Adipocyte (in vitro differentiated cells): Measurements from ENCODE around the gene FAM50A.

Source experiments
- DNase-seq: peaks from one replicate; pipeline ENCODE4 v3.0.0-alpha.2; 2015; ENCODE audit warnings: low read depth
- H3K27me3 ChIP-seq: replicated peaks from 2 replicates; pipeline ENCODE4 v1.7.0; 2013; ENCODE audit warnings: mild to moderate bottlenecking, low read length, moderate library complexity; ENCODE audit not compliant: control insufficient read depth, insufficient read depth
- H3K36me3 ChIP-seq: 2 replicates; pipeline ENCODE4 v1.7.0; 2013; ENCODE audit warnings: low read length, mild to moderate bottlenecking, moderate library complexity; ENCODE audit not compliant: control insufficient read depth, insufficient read depth, severe bottlenecking
- H3K4me1 ChIP-seq: 2 replicates; pipeline ENCODE4 v1.7.0; 2013; ENCODE audit warnings: mild to moderate bottlenecking, low read length, moderate library complexity; ENCODE audit not compliant: control insufficient read depth, insufficient read depth
- H3K4me3 ChIP-seq: 2 replicates; pipeline ENCODE4 v1.7.0; 2013; ENCODE audit warnings: mild to moderate bottlenecking, low read length, moderate library complexity
- H3K9ac ChIP-seq: 2 replicates; pipeline ENCODE4 v1.7.0; 2013; ENCODE audit warnings: mild to moderate bottlenecking, low read length, moderate library complexity
- H3K9me3 ChIP-seq: 2 replicates; pipeline ENCODE4 v1.7.0; 2013; ENCODE audit warnings: mild to moderate bottlenecking, low read length, moderate library complexity; ENCODE audit not compliant: control insufficient read depth

The FAM50A gene

GRCh38 chrX:154419688-154420401 is 24.1 kb upstream of the FAM50A start:
- no peak for DNase-seq
- Histone ChIP-seq H3K4me3 (no peak overlapping the region), H3K36me3 (peaks cover 2% of the 10 kb centered on the region), H3K9me3 (no peaks in the 10 kb centered on the region), H3K27me3 (peaks cover 4% of the 10 kb centered on the region), H3K9ac (no peak overlapping the region), H3K4me1 (no peaks in the 10 kb centered on the region)

GRCh38 chrX:154420402-154420756 is 23.6 kb upstream of the FAM50A start:
- H3K27me3 ChIP-seq: peaks cover 4% of the 10 kb centered on the region

GRCh38 chrX:154426916-154427770 is 16.8 kb upstream of the FAM50A start:
- DNase-seq: no peak
- no peaks in the 10 kb centered on the region for H3K9me3 ChIP-seq
- peaks cover 18% of the 10 kb centered on the region for H3K4me1 ChIP-seq
- H3K36me3 ChIP-seq: no peaks in the 10 kb centered on the region
- no peak overlapping the region for H3K4me3 ChIP-seq
- H3K27me3 ChIP-seq: peaks cover 6% of the 10 kb centered on the region
- no peak overlapping the region for H3K9ac ChIP-seq

More at GRCh38 chrX:154420402-154420756, 23.6 kb upstream of the FAM50A start:
- DNase-seq: no peak
- H3K9ac ChIP-seq: no peak overlapping the region
- H3K4me1 ChIP-seq: no peaks in the 10 kb centered on the region
- no peaks in the 10 kb centered on the region for H3K9me3 ChIP-seq
- no peak overlapping the region for H3K4me3 ChIP-seq
- peaks cover 2% of the 10 kb centered on the region for H3K36me3 ChIP-seq

GRCh38 chrX:154428176-154429171 is 15.5 kb upstream of the FAM50A start, which contains the start of gene ATP6AP1:
TSS of gene ATP6AP1 (plus strand) at chrX:154428677. CDS start at chrX:154428693, 16 bp downstream.
- H3K27me3 ChIP-seq: peaks cover 6% of the 10 kb centered on the region
- DNase-seq: peak; percentile 94

GRCh38 chrX:154429711-154430110 is 14.2 kb upstream of the FAM50A start:
- H3K27me3 ChIP-seq: peaks cover 6% of the 10 kb centered on the region
- peaks cover 18% of the 10 kb centered on the region for H3K4me1 ChIP-seq
- H3K36me3 ChIP-seq: peaks cover 20% of the 10 kb centered on the region
- no peaks in the 10 kb centered on the region for H3K9me3 ChIP-seq
- H3K9ac ChIP-seq: peak overlapping the region; percentile 84
- DNase-seq: no peak
- peak overlapping the region; percentile 82 for H3K4me3 ChIP-seq

More at GRCh38 chrX:154428176-154429171, 15.5 kb upstream of the FAM50A start, which contains the start of gene ATP6AP1:
- Histone ChIP-seq H3K4me1 (peaks cover 18% of the 10 kb centered on the region), H3K36me3 (peaks cover 7% of the 10 kb centered on the region), H3K4me3 (peak within 1 kb of the TSS; percentile 82), H3K9me3 (no peaks in the 10 kb centered on the region), H3K9ac (peak within 1 kb of the TSS; percentile 84)

GRCh38 chrX:154430479-154430878 is 13.5 kb upstream of the FAM50A start:
- H3K4me3 ChIP-seq: no peak overlapping the region
- H3K9ac ChIP-seq: no peak overlapping the region

GRCh38 chrX:154430916-154431315 is 13.0 kb upstream of the FAM50A start:
- peaks cover 29% of the 10 kb centered on the region for H3K36me3 ChIP-seq
- H3K27me3 ChIP-seq: peaks cover 6% of the 10 kb centered on the region
- H3K9me3 ChIP-seq: no peaks in the 10 kb centered on the region
- no peak overlapping the region for H3K4me3 ChIP-seq
- DNase-seq: no peak
- H3K4me1 ChIP-seq: peaks cover 18% of the 10 kb centered on the region
- H3K9ac ChIP-seq: no peak overlapping the region

More at GRCh38 chrX:154430479-154430878, 13.5 kb upstream of the FAM50A start:
- no peak for DNase-seq
- peaks cover 27% of the 10 kb centered on the region for H3K36me3 ChIP-seq
- H3K27me3 ChIP-seq: peaks cover 6% of the 10 kb centered on the region
- H3K9me3 ChIP-seq: no peaks in the 10 kb centered on the region
- H3K4me1 ChIP-seq: peaks cover 18% of the 10 kb centered on the region

GRCh38 chrX:154431341-154431740 is 12.6 kb upstream of the FAM50A start:
- H3K36me3 ChIP-seq: peaks cover 29% of the 10 kb centered on the region
- H3K9ac ChIP-seq: no peak overlapping the region
- no peaks in the 10 kb centered on the region for H3K9me3 ChIP-seq
- H3K4me3 ChIP-seq: no peak overlapping the region
- H3K4me1 ChIP-seq: peaks cover 18% of the 10 kb centered on the region
- DNase-seq: no peak
- H3K27me3 ChIP-seq: peaks cover 6% of the 10 kb centered on the region

- H3K4me3 ChIP-seq: no peak overlapping the region
- H3K36me3 ChIP-seq: peaks cover 29% of the 10 kb centered on the region
- H3K9ac ChIP-seq: no peak overlapping the region
- peaks cover 18% of the 10 kb centered on the region for H3K4me1 ChIP-seq
- H3K27me3 ChIP-seq: peaks cover 6% of the 10 kb centered on the region
- DNase-seq: no peak
- H3K9me3 ChIP-seq: no peaks in the 10 kb centered on the region
Observed at GRCh38 chrX:154432210-154432609, 11.7 kb upstream of the FAM50A start.

- H3K9ac ChIP-seq: no peak overlapping the region
- no peaks in the 10 kb centered on the region for H3K9me3 ChIP-seq
- peaks cover 15% of the 10 kb centered on the region for H3K4me1 ChIP-seq
- H3K27me3 ChIP-seq: peaks cover 6% of the 10 kb centered on the region
- H3K36me3 ChIP-seq: peaks cover 29% of the 10 kb centered on the region
- no peak overlapping the region for H3K4me3 ChIP-seq
- DNase-seq: no peak
Observed at GRCh38 chrX:154433605-154434004, 10.3 kb upstream of the FAM50A start.
